Measurements from ENCODE around the gene ESR2.

Gene ESR2

DNA sequence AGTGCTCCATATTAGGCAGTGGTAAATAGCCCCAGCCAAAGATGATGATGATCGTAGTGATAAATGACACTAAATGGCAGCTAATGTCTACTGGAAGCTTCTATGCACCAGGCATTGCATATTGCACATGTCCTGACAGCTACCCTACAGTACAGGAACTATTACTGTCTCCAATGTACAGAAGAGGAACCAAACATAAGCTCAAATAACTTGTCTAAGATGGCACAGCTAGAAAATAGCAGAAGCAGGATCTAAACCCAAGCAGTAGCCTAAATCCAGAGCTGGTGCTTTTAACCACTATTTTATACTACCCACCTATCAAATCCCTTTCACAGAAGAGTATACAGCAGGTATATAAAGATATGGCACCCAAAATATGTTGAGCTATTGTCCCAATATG lies 28.9 kb downstream of the ESR2 start:
- DNase-seq = no peak

DNA sequence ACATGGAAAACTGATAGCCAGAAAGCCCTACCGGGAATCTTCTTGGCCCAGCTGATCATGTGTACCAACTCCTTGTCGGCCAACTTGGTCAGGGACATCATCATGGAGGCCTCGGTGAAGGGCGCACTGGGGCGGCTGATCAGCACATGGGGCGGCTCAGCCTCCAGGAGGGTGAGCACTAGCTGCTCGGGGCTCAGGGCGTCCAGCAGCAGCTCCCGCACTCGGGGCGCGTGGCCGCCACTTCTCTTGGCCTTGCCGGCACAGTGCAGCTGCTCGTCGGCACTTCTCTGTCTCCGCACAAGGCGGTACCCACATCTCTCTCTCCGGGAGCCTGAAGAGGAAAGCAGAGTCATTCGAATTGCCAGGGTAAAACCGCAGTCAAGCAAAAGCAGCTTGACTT lies 33.8 kb downstream of the ESR2 start:
- DNase-seq = no peak

DNA sequence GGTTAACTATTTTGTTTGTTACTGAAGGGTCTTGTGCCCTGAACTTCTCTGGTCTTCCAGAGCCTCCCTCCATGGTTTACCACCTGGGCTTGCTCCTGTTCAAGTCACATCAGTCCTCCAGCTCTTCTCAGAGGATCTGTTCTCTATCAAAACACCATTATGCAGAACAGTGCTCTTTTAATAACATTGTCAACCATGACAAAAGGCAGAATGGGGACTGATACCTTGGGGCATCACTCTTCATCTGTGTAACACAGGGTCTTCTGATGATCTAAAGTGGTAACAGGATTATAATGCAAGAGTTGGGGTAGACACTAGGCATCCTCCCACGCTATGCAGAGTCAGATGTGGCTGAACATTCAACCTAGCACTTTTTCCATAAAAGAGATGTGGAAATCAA lies 38.4 kb downstream of the ESR2 start:
- no peak for DNase-seq

DNA sequence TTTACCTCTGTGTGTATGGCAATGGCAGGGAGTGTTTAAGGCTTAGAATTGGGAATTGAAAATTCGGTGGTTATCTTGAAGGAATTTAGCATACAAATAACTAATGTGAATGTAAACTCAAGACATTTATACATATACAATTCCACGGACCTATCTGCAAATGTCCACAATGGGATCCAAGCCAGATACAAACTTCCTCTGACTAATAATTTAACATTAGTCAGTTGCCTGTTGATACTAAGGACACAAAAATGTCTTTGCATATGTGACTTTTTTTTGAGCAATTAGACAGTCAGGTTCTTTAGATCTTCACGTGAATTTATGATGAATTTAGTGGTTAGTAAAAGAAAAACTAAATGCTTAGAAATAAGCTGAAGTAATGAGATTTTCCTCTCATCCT lies 40.5 kb downstream of the ESR2 start:
- no peak for DNase-seq

DNA sequence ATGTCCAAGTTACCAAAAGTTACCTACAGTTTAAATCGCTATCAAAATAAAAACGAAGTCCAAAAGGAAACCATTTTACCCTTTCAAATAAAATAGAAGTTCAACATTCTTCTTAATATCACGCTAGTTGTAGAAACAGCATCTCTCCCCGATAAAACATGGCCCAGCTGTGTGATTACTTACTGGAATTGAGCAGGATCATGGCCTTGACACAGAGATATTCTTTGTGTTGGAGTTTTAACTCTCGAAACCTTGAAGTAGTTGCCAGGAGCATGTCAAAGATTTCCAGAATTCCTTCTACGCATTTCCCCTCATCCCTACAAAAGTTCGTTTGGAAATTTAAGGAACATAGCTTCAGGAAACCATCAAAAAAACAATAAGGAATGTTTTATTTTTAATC lies 44.8 kb downstream of the ESR2 start:
- DNase-seq = no peak

DNA sequence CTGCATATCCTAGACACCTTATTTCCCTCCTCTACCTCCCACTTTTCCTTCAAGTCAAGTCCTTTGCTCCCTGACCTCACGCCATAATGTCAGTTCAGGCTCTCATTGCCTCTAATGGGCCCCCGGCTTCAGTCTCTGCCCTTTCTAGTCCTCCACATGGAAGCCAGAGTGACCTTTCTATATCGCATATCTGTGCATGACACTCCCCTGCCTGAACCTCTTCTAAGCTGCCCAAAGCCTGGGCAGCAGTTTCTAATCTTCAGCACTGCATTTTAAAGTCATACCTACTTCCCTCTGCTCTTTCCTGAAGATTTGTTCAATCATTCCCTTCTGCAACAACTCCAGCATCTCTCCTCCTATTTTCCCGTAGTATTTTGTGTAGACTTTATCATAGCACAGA lies 45.5 kb downstream of the ESR2 start:
- no peak for DNase-seq

DNA sequence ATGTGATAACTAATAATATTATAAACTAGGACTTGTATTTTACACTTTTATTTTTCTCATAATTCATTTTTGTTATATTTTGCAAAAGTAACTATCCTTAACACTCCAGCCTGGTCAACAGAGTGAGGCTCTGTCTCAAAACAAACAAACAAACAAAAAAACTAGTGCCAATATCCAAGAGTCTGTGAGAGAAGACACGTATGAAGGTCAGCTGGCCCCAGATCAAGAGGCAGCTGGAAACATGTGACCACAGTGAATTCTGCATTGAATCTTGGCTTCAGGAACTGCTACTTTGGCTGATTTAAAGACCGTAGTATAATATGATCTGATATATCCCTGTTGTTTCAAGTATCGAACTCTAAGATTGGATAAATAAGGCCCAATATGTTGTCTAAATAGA lies 47.0 kb downstream of the ESR2 start:
- DNase-seq = no peak

DNA sequence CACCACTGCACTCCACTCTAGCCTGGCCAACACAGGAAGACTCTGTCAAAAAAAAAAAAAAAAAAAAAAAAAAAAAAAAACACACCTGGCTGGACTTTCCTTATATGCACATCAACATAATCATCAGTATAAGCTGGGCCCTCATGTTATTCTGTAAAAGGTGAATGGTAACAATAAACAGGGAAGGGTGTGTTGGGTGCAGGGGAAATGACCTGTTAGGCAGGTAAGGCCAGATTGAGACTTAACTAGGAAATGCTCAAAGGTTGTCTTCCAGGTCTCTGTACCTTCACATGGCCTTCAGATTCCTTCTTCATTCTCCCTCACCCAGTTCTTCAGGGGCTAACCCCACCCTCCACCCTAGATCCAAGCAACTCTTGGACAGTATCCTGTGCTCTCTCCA lies 47.5 kb downstream of the ESR2 start:
- no peak for DNase-seq

DNA sequence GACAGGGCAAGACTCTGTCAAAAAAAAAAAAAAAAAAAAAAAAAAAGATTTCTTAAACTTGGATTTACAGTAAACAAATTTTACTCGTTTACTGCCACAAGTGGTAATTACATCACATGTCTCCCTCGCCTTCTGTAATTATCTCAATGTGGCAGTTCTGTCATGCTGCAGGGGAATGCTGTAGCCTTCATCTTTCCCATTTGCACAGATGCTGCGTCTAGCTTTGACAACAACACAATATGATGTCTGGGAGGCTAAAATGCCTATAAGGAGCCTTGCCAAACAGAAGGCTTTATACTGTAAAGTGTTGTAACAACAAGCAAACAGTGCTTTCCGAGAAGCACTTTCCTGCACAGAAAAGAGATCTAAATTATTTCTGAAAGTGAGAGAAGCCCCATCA lies 48.7 kb downstream of the ESR2 start:
- DNase-seq = no peak

DNA sequence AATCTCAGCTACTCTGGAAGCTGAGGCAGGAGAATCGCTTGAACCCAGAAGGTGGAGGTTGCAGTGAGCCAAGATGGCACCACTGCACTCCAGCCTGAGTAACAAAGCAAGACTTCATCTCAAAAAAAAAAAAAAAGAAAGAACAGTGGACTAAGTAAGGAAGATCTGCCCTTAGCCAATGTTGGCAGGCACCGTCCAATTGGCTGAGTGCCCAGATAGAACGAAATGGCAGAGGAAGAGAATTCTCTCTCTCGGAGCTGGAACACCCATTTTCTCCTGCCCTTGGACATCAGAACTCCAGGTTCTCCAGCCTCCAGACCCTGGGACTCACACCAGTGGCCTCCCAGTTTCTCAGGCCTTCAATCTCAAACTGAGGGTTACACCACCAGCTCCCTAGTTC lies 49.9 kb downstream of the ESR2 start:
- DNase-seq = no peak

DNA sequence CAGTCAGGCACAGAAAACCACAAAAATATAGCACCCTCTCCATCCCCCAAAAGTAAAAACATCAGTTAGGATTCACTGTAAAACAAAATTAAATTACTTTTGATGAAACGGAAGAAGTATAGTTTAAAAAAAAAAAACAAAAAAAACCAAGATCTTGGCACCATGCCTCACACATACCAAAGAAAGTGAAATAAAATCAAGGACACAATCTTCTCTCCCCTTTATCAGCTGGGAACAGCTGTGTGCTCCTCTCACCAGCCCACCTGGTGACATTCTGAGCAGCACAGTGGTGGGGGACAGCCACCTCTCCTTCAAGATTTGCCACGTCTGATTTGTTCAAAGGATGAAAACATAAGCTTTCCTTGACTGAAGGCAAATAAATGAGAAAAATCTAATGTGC lies 55.5 kb downstream of the ESR2 start:
- no peak for DNase-seq

DNA sequence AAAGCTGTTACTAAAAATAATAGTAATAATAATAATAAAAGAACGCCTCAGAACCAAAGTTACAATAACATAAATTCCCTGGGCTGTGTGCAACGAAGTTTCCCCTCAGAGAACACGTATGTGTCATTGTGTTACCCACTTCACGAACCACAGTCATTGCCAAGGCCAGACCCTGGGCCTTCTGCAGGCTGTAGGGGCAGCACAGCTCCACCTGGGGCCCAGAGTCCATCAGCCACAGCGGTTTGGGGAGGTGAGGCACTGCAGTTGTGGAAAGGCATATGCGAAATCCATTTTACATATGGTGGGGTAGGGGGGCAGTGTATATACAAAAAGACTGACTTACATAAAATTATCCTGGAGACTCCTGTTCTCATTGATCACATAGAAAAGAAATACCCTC lies 56.1 kb downstream of the ESR2 start:
- no peak for DNase-seq

DNA sequence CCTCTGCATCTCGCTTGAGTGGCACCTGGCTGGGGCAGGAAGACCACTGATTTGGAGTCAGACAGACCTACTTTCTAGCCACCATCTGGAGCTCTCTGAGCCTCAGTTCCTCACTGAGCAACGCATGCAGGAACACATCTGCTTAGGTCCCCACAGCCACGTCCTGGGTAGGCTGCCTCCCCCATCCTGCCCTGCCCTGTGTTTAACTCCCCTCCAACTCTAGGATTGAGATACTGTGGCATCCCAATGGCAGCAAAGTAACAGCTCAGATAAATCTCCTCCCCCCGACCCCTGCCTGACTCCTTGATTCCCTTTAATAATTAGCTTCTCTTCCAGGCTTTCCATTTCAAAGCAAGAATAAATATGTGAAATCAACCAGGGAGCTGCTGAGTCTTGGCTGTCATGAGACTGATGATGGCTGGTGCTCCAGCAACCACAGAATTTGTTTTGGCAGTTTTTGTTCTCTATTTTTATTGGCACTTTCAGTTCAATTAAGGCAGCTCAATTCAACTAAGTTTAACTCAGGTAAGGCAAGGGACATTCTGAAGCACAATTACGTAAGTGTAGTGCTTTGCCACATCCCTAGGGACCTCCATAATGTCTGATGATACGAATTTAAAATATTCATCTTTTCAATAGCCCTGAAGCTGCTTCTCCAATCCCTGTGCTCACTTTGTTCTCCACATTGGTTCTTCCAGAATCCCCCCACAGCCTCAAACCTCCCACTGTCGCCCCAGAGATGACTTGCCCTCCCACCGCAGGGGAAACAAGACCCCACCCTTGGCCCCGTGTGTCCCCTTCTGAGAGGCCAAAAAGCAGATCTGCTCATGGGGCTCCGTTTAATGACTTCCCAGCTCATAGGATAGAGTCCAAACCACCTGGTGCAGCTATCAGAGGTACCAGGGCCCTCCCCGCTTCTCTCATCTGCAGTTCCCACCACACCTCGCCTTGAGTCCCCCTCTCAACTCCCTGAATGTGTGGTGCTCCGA lies 58.2 kb downstream of the ESR2 start:
- DNase-seq = no peak

DNA sequence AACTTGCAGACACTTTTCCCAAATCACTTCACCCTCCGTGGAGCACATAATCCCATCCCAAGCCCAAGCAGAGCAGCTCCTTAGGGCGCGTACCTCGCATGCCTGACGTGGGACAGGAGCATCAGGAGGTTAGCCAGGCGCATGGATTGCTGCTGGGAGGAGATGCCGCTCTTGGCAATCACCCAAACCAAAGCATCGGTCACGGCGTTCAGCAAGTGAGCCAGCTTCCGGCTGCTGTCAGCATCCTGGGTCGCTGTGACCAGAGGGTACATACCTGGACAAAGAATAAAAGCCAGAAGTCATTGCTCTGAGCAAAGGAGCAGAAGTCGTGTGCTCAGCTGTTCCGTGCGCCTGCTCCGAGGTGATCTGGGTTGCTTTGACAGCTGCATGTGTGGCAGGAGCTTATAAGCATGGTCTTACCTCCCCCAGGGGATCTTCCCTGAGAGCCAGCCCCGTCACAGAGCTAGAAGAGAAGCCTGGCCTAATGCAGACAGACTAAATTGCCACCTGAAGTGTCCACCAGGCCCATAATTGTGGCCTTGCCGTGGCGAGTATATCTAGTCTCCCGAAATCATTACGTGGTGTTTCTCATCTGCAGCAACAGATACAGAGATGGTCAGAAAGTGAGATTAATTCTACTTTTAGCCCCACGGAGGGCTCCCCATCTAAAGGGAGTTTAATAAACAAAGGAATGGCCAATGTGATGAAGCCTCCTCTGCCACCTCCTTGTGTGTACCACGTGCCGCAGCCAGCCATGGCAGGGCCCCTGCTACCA lies 59.1 kb downstream of the ESR2 start:
- DNase-seq = no peak

DNA sequence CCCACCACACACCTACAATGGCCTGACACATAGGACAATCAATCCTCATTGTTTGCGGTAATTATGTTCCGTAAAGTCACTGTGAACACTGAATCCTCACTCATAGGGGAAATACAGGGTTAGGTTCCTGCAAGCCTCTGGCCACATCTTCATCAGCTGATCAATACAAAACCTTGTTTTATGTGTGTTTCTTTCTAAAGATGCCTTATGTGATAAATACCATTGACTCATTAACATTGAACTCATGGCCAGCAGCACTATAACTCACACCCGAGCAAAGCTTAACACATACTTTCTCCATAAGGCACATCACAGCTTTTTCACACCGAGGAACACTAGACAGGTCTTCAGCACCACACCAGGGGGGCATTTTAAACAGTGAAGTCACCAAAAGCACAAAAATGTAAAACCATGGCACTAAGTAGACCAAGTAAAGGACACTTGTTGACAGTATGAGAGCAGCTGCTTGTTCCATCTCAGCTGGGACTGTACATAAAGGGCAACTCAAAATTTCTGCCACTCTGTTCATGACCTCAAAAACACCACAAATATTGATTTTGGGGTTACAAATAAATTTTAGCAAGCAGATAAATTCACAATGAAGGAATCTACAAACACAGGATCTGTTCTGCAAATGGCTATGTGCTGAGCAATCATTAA lies 60.5 kb downstream of the ESR2 start:
- no peak for DNase-seq

DNA sequence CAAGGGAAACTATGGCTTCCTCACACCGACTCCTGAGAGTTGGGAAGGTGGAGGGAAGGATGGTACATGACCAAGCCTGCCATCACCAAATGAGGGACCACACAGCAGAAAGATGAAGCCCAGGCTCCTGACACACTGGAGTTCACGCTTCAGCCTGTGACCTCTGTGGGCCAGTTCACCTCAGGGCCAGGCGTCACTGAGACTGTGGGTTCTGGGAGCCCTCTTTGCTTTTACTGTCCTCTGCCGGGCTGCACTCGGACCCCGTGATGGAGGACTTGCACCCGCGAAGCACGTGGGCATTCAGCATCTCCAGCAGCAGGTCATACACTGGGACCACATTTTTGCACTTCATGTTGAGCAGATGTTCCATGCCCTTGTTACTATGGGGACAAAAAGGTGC lies 61.2 kb downstream of the ESR2 start:
- DNase-seq = no peak

DNA sequence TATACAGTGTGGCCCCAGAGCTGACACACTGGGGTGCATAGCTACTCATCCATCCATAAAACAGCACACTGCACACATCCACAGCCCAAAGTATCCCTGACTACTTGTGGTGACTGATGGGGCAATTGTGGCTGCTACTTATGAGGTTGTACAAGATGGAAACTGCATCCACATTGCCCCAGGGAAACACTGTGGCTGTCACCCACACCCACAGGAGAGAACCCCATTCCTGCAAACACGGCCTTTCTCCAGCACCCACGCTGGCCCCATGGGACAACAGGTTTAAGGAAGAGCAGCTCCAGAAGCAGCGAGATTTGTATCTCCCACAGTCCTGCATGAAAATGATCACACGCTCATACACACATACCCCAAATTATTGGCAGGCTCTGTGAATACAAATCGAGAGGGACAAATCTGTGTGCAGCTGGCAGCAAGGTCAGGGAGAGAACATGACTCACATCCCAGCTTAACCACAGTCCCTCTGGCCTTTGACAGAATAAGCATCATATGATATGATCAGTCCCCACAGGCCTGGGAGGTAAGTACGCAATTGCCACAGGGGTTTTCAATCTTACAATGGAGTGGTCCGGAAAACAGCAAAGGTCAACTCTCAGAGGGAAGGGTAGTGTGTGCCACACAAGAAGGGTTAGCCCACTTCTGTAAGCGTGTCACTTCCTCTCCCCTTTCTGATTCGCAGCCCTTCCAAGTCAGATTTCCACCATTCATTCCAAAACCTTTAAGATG lies 61.9 kb downstream of the ESR2 start:
- DNase-seq = no peak

DNA sequence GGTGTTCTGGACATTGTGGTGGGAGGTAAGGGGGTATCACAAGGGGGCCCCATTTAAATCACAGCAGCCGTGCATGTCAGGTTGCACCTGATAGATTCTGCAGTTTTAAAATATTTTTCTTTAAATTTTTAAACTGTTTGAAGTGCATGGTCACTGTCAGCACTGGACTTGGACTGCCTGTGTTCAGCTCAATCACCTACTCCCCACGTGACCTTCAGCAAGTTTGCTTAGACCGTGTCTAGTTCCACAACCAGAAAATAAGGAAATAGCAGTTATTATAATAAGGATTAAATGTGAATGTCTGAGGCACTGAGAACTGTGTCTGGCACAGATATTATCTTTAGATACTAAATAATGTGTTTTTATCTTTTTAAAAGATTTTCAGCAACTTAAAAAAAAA lies 64.7 kb downstream of the ESR2 start:
- DNase-seq = no peak

DNA sequence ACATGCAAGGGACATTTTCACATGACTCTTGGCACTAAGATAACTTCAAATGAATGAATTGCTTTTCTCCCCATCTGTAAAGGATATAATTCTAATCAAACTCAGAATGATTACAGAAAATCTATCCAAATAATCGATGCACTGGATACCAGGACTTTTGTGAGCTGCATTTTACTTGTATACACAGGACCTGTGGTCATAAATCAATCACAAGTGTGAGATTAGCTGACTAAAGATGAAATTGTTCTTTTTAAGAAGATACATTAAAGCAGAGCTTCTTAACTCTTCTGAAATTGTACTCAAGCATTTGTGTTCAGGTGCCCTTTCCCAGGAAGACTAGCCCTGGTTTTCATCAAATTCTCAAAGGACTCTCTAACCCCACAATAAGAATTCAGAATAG lies 66.3 kb downstream of the ESR2 start:
- DNase-seq = no peak

DNA sequence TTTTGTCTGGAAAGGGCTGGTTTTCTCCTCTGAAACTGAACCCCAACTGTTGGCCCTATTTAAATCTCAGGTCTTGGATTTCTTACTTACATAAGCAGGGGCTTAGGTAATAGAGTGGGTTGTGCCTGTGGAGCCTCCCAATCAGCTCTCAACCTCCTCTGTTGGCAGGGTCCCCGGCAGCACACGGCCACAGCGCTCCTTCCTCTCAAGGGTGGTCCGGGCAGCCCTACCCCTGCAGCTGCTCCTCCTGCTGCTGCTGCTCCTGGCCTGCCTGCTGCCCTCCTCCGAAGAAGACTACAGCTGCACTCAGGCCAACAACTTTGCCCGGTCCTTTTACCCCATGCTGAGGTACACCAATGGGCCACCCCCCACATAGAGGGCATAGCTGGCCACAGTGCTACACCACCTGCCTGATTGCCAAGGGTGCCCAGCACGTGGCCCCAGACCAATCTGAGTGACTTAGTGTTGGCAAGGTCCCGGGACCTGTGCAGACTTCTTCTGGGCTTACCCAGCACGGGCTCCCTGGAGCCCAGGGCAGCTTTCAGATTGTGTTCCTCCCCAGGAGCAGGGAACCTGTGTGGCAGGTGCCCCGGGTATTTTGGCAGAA lies 68.9 kb downstream of the ESR2 start:
- DNase-seq = no peak

DNA sequence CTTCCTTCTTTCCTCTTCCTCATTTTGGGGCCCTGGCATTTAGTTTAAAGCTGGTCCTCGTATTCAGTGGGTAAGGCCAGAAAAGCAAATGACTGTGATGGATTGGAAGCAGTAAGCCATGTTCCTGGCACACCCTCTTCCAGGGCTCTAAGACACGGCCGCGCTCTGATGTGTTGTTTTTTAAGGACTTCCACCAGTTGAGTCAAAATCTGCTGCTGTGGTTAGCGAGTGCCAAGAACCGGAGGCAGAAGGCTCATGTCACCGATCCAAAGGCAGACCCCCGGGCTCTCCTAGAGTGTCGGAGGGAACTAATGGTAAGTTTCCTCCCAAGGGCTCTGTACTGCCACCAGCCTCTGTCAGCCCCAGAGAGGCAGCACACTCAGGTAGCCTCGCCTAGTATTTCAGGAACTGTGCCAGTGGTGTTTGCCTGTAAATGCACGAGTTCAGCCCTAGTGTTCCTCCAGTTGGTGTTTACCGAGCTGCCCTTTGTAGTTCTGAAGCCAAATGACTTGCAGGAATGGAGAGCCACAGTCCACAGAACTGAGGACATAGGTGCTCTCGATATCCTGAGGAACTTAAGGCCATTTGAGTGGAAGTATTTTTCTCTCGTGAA lies 72.7 kb downstream of the ESR2 start:
- no peak for DNase-seq

DNA sequence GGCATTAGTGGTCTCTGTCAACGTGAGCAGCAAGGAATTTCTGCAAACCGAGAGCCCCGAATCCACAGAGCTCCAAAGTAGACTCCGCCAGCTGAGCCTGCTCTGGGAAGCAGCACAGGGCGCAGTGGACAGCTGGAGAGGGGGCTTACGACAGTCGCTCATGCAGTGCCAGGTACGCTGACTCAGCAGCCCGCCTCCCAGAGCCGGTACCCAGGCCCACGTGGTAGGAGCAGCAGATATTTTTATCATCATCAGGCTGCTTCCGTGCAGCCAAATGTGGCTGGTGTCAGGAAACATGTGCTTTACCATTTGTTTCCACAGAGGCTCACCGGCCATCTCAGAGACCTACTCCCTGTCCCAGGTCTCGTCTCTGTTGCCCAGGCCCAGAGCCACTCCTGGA lies 73.7 kb downstream of the ESR2 start:
- no peak for DNase-seq
